PC-9 (cell line): ENCODE data around the gene LYPD3.

Experiments used
- CTCF ChIP-seq: fragments of 200-600 bp; sonication (generic); conservative IDR thresholded peaks from 2 replicates; pipeline ENCODE4 v1.6.1; 2017; ENCODE audit warnings: mixed run types, antibody characterized with exemption, mild to moderate bottlenecking, moderate library complexity
- EZH2 ChIP-seq: fragments of 200-600 bp; sonication (generic); IDR thresholded peaks from 2 replicates; pipeline ENCODE4 v1.8.0; 2017; ENCODE audit warnings: antibody characterized with exemption, low read depth

GRCh38 chr19:43482193-43482592, 16.8 kb upstream of the LYPD3 start:
- TF ChIP-seq CTCF = no peak
- TF ChIP-seq EZH2 = no peak
